ENCODE measurements around the gene MSRB1. TPM values are rescaled to one million over a fixed set of nuclear protein-coding genes. Genes with fewer than 3 reads are reported as not detected.
A peak's percentile ranks its signal among the peaks of the same experiment; 100 is the strongest.

MSRB1 gene
- total and polyA plus RNA-seq, 9 of the 15 experiments (the other 6 are each of a cell fraction or from before 2014, with no cell fraction given), result 5.4 to 33.7 (median 25.7) TPM

DNA sequence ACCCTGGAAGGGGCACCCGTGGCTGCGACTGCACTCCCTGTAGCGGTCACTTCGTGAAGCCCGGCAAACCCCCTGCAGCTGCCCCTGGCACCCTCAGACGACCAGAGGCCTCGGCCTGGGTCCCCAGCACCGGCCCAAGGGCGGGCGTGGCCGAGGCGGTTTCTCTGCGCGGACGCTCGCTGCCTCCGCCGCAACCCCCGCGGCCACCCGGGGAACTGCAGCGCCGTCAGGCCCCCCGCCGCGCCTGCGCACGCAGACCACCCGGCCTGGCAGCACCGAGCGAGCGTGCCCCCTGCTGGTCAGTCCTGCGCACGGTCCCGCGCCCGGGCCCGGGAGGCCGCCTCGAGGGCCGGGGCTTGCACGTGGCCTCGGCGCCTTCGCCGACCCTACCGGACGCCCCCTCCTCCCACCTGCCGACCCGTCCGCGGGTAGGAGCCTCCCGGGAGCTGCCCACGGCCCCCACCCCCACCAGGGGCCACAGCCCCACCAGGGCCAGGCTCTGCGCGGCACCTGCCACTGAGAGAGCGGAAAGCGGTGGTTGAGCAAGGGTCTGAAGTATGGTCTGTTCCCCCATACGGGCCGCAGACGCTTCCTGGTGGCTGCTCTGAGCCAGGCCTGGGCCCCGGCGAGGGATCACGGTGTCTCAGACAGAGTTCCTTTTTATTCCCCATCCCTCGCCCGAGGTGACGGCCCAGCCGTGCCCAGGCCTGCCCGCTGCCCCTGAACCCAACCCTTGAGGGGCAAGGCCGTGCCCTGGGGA is 13.2 kb downstream of the MSRB1 start (continued):
- TF ChIP-seq, protein P1, sequence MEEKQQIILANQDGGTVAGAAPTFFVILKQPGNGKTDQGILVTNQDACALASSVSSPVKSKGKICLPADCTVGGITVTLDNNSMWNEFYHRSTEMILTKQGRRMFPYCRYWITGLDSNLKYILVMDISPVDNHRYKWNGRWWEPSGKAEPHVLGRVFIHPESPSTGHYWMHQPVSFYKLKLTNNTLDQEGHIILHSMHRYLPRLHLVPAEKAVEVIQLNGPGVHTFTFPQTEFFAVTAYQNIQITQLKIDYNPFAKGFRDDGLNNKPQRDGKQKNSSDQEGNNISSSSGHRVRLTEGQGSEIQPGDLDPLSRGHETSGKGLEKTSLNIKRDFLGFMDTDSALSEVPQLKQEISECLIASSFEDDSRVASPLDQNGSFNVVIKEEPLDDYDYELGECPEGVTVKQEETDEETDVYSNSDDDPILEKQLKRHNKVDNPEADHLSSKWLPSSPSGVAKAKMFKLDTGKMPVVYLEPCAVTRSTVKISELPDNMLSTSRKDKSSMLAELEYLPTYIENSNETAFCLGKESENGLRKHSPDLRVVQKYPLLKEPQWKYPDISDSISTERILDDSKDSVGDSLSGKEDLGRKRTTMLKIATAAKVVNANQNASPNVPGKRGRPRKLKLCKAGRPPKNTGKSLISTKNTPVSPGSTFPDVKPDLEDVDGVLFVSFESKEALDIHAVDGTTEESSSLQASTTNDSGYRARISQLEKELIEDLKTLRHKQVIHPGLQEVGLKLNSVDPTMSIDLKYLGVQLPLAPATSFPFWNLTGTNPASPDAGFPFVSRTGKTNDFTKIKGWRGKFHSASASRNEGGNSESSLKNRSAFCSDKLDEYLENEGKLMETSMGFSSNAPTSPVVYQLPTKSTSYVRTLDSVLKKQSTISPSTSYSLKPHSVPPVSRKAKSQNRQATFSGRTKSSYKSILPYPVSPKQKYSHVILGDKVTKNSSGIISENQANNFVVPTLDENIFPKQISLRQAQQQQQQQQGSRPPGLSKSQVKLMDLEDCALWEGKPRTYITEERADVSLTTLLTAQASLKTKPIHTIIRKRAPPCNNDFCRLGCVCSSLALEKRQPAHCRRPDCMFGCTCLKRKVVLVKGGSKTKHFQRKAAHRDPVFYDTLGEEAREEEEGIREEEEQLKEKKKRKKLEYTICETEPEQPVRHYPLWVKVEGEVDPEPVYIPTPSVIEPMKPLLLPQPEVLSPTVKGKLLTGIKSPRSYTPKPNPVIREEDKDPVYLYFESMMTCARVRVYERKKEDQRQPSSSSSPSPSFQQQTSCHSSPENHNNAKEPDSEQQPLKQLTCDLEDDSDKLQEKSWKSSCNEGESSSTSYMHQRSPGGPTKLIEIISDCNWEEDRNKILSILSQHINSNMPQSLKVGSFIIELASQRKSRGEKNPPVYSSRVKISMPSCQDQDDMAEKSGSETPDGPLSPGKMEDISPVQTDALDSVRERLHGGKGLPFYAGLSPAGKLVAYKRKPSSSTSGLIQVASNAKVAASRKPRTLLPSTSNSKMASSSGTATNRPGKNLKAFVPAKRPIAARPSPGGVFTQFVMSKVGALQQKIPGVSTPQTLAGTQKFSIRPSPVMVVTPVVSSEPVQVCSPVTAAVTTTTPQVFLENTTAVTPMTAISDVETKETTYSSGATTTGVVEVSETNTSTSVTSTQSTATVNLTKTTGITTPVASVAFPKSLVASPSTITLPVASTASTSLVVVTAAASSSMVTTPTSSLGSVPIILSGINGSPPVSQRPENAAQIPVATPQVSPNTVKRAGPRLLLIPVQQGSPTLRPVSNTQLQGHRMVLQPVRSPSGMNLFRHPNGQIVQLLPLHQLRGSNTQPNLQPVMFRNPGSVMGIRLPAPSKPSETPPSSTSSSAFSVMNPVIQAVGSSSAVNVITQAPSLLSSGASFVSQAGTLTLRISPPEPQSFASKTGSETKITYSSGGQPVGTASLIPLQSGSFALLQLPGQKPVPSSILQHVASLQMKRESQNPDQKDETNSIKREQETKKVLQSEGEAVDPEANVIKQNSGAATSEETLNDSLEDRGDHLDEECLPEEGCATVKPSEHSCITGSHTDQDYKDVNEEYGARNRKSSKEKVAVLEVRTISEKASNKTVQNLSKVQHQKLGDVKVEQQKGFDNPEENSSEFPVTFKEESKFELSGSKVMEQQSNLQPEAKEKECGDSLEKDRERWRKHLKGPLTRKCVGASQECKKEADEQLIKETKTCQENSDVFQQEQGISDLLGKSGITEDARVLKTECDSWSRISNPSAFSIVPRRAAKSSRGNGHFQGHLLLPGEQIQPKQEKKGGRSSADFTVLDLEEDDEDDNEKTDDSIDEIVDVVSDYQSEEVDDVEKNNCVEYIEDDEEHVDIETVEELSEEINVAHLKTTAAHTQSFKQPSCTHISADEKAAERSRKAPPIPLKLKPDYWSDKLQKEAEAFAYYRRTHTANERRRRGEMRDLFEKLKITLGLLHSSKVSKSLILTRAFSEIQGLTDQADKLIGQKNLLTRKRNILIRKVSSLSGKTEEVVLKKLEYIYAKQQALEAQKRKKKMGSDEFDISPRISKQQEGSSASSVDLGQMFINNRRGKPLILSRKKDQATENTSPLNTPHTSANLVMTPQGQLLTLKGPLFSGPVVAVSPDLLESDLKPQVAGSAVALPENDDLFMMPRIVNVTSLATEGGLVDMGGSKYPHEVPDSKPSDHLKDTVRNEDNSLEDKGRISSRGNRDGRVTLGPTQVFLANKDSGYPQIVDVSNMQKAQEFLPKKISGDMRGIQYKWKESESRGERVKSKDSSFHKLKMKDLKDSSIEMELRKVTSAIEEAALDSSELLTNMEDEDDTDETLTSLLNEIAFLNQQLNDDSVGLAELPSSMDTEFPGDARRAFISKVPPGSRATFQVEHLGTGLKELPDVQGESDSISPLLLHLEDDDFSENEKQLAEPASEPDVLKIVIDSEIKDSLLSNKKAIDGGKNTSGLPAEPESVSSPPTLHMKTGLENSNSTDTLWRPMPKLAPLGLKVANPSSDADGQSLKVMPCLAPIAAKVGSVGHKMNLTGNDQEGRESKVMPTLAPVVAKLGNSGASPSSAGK (IDR thresholded peaks at IDR 0.05), result peak; percentile 98
- TF ChIP-seq KLF13 (tag; IDR thresholded peaks at IDR 0.05; ENCODE audit: borderline replicate concordance, low read depth) (peak; percentile 73), MBD2 (IDR thresholded peaks at IDR 0.05; ENCODE audit: borderline replicate concordance, low read depth) (peak; percentile 5; the same call in 1 of the 2 replicates), GABPA (tag; conservative IDR thresholded peaks at IDR 0.05; ENCODE audit: low read depth) (no peak), RAD21 (CRISPR knock-in tag; conservative IDR thresholded peaks at IDR 0.05 in 1 of 2, IDR thresholded peaks at IDR 0.05 in 1 of 2) (peak; percentile 98), RBM25 (IDR thresholded peaks at IDR 0.05; ENCODE audit: low read depth, low read length, severe bottlenecking) (peak; percentile 68), ZFP36 (IDR thresholded peaks at IDR 0.05; ENCODE audit: low read depth, low read length, partially characterized antibody) (no peak), OTX1 (CRISPR knock-in tag; IDR thresholded peaks at IDR 0.05) (no peak), ZNF121 (CRISPR knock-in tag; conservative IDR thresholded peaks at IDR 0.05) (no peak), HIVEP1 (CRISPR knock-in tag; IDR thresholded peaks at IDR 0.05) (no peak)
- TF ChIP-seq, protein P2, sequence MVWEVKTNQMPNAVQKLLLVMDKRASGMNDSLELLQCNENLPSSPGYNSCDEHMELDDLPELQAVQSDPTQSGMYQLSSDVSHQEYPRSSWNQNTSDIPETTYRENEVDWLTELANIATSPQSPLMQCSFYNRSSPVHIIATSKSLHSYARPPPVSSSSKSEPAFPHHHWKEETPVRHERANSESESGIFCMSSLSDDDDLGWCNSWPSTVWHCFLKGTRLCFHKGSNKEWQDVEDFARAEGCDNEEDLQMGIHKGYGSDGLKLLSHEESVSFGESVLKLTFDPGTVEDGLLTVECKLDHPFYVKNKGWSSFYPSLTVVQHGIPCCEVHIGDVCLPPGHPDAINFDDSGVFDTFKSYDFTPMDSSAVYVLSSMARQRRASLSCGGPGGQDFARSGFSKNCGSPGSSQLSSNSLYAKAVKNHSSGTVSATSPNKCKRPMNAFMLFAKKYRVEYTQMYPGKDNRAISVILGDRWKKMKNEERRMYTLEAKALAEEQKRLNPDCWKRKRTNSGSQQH (CRISPR knock-in tag; IDR thresholded peaks at IDR 0.05), result no peak
- TF ChIP-seq, protein P3, sequence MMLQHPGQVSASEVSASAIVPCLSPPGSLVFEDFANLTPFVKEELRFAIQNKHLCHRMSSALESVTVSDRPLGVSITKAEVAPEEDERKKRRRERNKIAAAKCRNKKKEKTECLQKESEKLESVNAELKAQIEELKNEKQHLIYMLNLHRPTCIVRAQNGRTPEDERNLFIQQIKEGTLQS (IDR thresholded peaks at IDR 0.05), result no peak
- TF ChIP-seq, protein P3 (CRISPR knock-in tag; conservative IDR thresholded peaks at IDR 0.05), result 0 out of 2 replicates have a peak, but pooled peaks have one; percentile 32
